NCI-H2171 treated with DMSO at 0.1 percent for 48 hours (cell line): ENCODE data around the gene CNST.
"Not testable (repeated sequence)": the region's sequence is repeated elsewhere in the genome, so short reads cannot be mapped to it uniquely, and the experiment has no call there.

Experiments
- DNase-seq: peaks from one replicate; lab custom pipeline; 2025; lab: John Stamatoyannopoulos, UW

The CNST gene

GRCh38 chr1:246678816-246679793 is 112.8 kb downstream of the CNST start:
- no peak for DNase-seq

GRCh38 chr1:246679794-246680177 is 113.5 kb downstream of the CNST start:
- DNase-seq: no peak

- DNase-seq: no peak
Observed at GRCh38 chr1:246680190-246680589, 113.9 kb downstream of the CNST start.

DNA sequence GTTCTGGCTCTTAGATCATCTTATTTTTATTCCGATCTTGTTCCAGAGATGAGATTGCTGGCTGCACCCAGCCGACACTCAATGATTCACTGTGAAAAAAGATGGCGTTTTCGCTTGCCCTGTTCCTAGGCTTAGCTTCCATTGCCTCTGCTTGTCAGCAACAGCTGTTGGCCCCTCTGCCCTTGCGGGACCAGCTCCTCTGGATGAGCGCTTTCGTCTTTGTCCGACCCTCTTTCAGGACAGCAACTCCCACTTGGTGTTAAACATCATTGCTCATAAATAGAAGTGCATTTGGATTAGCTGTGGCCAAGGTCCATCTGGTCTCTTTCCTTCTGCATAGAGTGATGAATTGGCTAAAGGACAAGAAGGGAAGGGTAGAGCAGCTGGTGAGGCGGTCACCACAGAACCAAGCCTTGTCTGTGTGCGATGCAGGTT is 114.5 kb downstream of the CNST start:
- DNase-seq: no peak

DNA sequence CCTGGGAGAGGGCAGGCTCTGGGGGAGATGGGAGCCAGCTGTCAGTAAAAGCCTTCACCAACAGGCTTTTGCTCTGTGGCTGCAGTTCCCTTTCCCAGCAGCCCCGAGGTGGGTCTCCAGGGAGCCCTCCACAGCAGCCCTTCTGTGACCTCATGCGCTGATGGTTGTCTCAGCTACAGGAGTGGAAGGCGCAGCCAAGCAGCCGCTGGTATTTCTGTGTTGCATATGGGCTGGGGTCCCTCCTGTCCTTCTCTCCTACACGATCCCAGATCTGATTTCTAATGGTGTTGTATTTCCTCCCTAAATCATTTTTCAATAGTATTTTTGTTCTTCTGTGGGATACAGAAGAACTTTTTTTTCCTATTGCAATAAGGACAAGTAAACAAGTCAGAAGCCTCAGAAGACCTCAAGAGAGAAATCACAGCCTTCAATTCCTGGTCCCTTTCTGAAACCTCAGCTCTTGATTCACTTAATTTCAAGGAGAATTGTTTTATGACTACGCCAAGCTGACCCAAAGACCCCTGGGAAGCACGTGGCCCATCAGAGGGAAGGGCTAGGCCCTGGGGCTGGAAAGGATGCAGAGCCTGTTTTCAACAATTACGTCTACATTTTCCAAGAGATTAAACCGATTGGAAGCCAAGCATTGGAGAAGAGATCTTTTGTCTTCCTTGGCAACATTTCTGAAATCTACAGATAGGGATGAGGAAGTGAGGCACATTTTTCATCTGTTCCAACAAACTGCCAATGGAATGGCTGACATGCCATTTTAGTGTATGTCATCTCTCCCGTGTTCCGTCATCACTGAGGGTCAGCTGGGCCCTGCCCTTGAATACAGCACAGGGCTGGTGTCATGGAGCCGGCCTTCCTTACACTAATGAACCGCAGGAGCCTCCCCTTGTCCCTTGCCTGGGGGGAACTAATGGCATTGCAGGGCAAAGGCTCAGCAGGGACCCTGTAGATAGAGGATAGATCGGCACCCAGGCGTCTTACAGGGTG is 115.9 kb downstream of the CNST start:
- DNase-seq: peak; percentile 94

DNA sequence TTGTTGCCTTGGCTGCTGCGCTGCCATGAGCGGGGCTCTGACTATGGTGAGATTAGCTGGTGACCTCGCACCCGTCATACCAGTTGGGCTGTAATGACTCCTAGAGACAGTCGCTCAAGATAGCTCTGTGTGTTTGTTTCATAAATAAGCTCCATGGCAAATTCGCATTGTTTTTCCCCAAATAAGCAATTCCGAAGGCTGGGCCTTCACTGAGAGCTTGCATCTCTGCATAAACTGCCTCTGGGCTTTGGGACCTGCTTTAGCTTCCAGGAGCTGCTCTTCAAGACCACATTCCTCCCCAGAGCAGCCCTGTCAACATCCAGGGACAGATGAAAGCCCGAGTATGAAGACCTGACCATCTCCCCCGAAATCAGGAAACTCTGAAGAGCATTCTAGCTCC is 117.3 kb downstream of the CNST start:
- no peak for DNase-seq

GRCh38 chr1:246687002-246687401 is 120.7 kb downstream of the CNST start:
- no peak for DNase-seq

DNA sequence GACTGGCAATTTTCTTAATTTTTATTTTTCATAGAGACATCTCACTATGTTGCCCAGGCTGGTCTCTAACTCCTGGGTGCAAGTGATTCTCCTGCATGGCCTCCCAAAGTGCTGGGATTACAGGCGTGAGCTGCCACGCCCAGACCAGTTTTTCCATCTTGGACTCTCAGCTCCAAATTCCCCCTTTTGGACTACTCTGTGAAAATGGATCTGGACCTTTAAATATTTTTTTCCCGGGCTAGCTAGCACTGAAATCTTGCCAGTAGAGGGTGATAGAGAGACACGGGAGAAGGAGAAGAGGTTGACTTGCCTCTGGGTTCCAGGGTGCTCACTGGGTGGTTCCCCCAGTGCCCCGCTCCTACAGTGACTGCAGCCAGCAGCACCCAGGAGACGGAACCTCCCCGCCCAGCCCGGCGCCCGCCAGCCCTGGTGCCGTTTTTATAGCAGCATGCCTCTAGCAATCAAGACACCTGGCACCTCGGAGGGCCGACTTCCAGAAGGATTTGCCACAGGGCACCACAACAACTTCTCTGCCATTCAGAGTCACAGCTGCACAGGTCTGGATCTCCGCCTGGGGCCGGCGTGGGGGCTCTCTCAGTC is 123.3 kb downstream of the CNST start:
- DNase-seq: peak; percentile 80

GRCh38 chr1:246690100-246690499 is 123.8 kb downstream of the CNST start:
- peak; percentile 55 for DNase-seq

DNA sequence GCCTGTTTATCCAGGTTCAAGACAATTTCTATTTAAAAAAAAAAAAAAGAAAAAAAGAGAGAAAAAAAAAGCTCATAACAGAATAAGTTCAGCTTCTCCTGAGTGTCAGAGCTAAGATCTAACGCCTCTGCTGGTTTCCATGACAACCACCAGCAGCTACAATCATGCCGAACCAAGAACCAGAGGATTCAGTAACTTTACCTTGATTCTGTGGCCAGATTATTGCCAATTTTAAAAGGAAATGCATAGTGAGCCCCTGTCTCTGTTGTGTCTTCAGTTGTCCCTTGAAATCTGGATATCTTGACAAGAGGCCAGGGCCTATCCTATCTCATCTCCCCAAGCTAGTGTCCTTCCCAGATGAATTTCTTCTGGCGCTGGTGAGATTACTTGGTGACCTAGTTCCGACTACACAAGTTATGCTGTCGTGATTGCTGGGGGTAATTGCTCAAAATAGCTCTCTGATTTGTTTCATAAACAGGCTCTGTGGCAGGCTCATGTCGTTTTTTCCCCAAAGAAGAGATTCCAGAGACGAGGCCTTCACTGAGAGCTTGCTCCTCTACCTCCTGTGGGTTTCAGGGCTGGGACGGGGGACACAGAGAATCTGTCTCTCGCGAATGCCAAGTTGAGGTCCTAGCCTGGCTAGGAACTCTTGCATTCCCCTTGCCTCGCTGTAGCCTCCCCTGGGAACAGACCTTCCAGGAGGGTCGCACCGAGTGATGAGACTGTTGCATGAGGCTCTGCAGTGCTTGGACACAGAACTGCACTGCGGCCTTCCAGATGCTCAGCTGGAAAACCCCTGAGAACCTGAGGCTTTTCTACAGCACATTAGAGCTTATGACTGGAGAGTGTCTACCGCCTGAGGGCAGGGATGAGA is 125.6 kb downstream of the CNST start:
- DNase-seq: no peak

- DNase-seq: not testable (repeated sequence)
Observed at GRCh38 chr1:246694213-246694895, 128.1 kb downstream of the CNST start.

- no peak for DNase-seq
Observed at GRCh38 chr1:246695136-246695535, 128.9 kb downstream of the CNST start.

DNA sequence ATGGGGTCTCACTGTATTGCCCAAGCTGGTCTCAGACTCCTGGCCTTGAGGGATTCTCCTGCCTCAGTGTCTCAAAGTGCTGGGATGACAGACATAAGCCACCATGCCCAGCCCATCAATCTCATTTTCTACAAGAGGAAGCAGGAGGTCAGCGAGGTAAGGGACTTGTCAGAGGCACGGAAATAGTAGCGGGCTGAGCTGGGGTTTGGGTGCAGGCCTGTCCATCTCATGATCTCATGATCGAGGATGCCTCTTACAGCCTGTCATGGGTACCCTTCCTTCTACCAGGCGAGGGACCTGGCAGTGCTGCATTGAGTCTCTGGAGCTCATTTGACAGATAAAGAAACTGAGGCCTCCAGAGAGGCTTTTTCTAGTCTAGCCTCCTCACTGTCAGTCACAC is 129.4 kb downstream of the CNST start:
- DNase-seq: no peak

DNA sequence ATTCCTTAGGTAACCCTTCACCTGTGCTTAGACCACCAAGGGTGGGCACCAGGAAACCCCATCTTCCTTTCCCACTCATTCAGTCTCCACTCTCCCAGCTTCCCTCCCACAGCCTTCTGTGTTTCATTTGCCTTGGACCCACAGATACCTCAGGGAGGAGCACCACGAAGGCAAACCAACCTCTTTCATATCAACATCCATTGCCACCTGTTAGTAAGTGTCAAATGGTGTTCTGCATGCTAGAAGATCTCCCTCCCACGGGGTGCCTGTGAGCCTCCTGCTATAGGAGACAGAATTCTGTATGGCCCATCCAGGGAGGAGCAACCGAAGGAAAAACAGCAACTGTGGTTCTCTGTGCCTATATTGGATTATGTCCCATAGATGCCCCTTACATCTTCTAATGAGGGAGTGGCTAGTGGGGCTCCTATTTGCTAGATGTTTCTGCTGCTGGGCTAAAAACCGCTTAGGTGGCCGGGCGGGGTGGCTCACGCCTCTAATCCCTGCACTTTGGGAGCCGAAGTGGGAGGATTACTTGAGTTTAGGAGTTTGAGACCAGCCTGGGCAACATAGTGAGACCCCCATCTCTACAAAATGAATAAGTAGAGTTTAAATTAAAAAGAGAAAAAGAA is 132.3 kb downstream of the CNST start:
- DNase-seq: peak; percentile 24

DNA sequence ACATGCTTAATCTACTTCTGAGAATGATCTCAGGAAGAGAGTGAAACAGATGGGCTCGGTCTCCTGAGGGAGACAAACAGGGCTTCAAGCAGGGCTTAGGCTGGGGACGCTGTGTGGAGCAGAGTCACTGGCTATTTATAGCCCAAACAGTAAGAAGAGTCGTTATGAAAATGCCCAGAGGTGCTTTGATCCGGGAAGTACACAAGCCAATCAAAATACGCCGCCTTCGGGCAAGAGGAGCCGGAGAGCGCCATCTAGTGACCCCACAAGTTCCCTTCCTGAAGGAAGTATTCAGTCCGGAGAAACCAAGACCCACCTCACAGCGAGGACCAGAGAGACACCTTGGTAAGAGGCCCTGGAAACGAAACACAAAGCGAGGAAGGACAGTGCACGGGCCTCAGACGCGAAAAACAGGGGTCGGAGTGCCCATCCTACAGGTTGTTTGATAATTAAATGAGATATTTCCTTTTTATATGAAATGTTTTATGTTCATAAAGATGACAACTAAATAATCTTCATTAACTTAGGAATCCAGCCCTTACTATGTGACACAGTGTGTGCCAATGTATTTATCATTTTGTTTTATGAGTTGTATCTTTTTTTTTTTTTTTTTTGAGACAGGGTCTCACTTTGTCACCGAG is 133.0 kb downstream of the CNST start:
- peak; percentile 95 for DNase-seq

GRCh38 chr1:246703581-246703980 is 137.3 kb downstream of the CNST start:
- no peak for DNase-seq

DNA sequence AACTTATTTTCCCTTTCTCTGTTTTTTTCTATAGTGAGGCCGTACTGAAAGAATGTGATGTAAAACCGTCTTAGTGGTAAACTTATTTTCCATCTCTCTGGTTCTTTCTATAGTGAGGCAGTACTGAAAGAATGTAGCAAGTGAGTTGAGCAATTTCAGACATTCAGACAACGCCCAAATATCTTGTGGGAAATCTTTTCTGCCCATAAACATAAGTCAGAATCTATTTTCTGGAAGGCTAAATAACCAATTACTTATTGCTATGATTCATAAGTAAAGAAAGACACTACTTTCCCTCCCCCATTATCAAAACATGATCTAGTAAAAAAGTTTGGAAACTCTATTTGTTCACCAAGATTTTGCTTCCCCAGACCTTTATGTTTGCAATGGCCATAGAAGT is 139.1 kb downstream of the CNST start:
- DNase-seq: no peak

- DNase-seq: no peak
Observed at GRCh38 chr1:246708166-246708565, 141.9 kb downstream of the CNST start.

GRCh38 chr1:246709196-246709595 is 142.9 kb downstream of the CNST start:
- no peak for DNase-seq

GRCh38 chr1:246709835-246710234 is 143.6 kb downstream of the CNST start:
- no peak for DNase-seq
